ENCODE data around the gene COL4A2. TPM values are rescaled to one million over a fixed set of nuclear protein-coding genes. Genes with fewer than 3 reads are reported as not detected.

The COL4A2 gene
- total RNA-seq, 6 donors from 2014 or later, result 169 to 458 (median 258) TPM

GRCh38 chr13:110293649-110294048 lies 13.4 kb upstream of the COL4A2 start:
- no peak overlapping the region for H3K27ac ChIP-seq
- H3K27me3 ChIP-seq, result no peaks in the 10 kb centered on the region
- whole genome bisulfite sequencing, 2 donors, result 48 to 68% methylated on average over 3 of the region's 3 CpGs
- no peak for ATAC-seq (ENCODE audit: low FRiP score in 2 of 2)
- H3K36me3 ChIP-seq, result peaks cover 0 to 12% (median 0%) of the 10 kb centered on the region in 4 donors
- no peak for DNase-seq
- no peak overlapping the region for H3K4me3 ChIP-seq
- TF ChIP-seq EP300 (IDR thresholded peaks at IDR 0.05), result no peak
- no peak for TF ChIP-seq POLR2AphosphoS5 (IDR thresholded peaks at IDR 0.05)
- no peak for TF ChIP-seq POLR2A (IDR thresholded peaks at IDR 0.05)
- TF ChIP-seq CTCF (IDR thresholded peaks at IDR 0.05), result no peak
- peaks cover 5 to 32% (median 29%) of the 10 kb centered on the region in 4 donors for H3K4me1 ChIP-seq
- no peaks in the 10 kb centered on the region for H3K9me3 ChIP-seq

- Histone ChIP-seq H3K4me1 (peaks cover 7 to 37% (median 34%) of the 10 kb centered on the region in 4 donors), H3K9me3 (no peaks in the 10 kb centered on the region), H3K27ac (peak overlapping the region in 1 of 4 donors; percentile 41), H3K4me3 (no peak overlapping the region), H3K27me3 (no peaks in the 10 kb centered on the region), H3K36me3 (peaks cover 0 to 7% (median 0%) of the 10 kb centered on the region in 4 donors)
- no peak for TF ChIP-seq POLR2A (IDR thresholded peaks at IDR 0.05)
- no peak for TF ChIP-seq CTCF (IDR thresholded peaks at IDR 0.05)
- TF ChIP-seq POLR2AphosphoS5 (IDR thresholded peaks at IDR 0.05), result peak in 1 of 2 donors; percentile 41
- ATAC-seq (ENCODE audit: low FRiP score in 2 of 2), result peak in 1 of 2 donors; percentile 50
- no peak for DNase-seq
- WGBS, 2 donors, result 94 to 100% methylated on average over 3 of the region's 3 CpGs
Observed at GRCh38 chr13:110294146-110294545, 12.9 kb upstream of the COL4A2 start.

- H3K4me3 ChIP-seq, result no peak overlapping the region
Observed at GRCh38 chr13:110294622-110295021, 12.5 kb upstream of the COL4A2 start.

GRCh38 chr13:110297011-110297410 lies 10.1 kb upstream of the COL4A2 start:
- H3K27me3 ChIP-seq, result no peaks in the 10 kb centered on the region
- peaks cover 34 to 63% (median 58%) of the 10 kb centered on the region in 4 donors for H3K4me1 ChIP-seq
- 60 to 62% methylated on average over 6 of the region's 6 CpGs for WGBS, 2 donors
- no peak overlapping the region for H3K27ac ChIP-seq
- H3K4me3 ChIP-seq, result no peak overlapping the region
- no peak for ATAC-seq (ENCODE audit: low FRiP score in 2 of 2)
- TF ChIP-seq EP300 (IDR thresholded peaks at IDR 0.05) (no peak), POLR2A (IDR thresholded peaks at IDR 0.05) (no peak), POLR2AphosphoS5 (IDR thresholded peaks at IDR 0.05) (no peak), CTCF (IDR thresholded peaks at IDR 0.05) (no peak)
- DNase-seq, result no peak
- H3K36me3 ChIP-seq, result no peaks in the 10 kb centered on the region
- H3K9me3 ChIP-seq, result no peaks in the 10 kb centered on the region

More at GRCh38 chr13:110294622-110295021, 12.5 kb upstream of the COL4A2 start:
- H3K27ac ChIP-seq, result no peak overlapping the region
- no peaks in the 10 kb centered on the region for H3K9me3 ChIP-seq
- peaks cover 12 to 41% (median 38%) of the 10 kb centered on the region in 4 donors for H3K4me1 ChIP-seq
- H3K36me3 ChIP-seq, result peaks cover 0 to 2% (median 0%) of the 10 kb centered on the region in 4 donors
- H3K27me3 ChIP-seq, result no peaks in the 10 kb centered on the region
- TF ChIP-seq POLR2AphosphoS5 (IDR thresholded peaks at IDR 0.05) (no peak), POLR2A (IDR thresholded peaks at IDR 0.05) (no peak)
- ATAC-seq (ENCODE audit: low FRiP score in 2 of 2) (no peak), DNase-seq (no peak)

- Histone ChIP-seq H3K4me3 (peak overlapping the region in 1 of 4 donors; percentile 29), H3K4me1 (peaks cover 36 to 65% (median 61%) of the 10 kb centered on the region in 4 donors), H3K27ac (peak overlapping the region; percentile 60 to 78 (median 72)), H3K27me3 (no peaks in the 10 kb centered on the region), H3K36me3 (no peaks in the 10 kb centered on the region), H3K9me3 (no peaks in the 10 kb centered on the region)
- no peak for ATAC-seq (ENCODE audit: low FRiP score in 2 of 2)
- no peak for TF ChIP-seq CTCF (IDR thresholded peaks at IDR 0.05)
- no peak for TF ChIP-seq POLR2AphosphoS5 (IDR thresholded peaks at IDR 0.05)
- no peak for TF ChIP-seq POLR2A (IDR thresholded peaks at IDR 0.05)
- no peak for TF ChIP-seq EP300 (IDR thresholded peaks at IDR 0.05)
- 47 to 52% methylated on average over 12 of the region's 12 CpGs for WGBS, 2 donors
- no peak for DNase-seq
Observed at GRCh38 chr13:110297766-110298504, 9.1 kb upstream of the COL4A2 start.
